GM21717 (cell line): ENCODE results near the gene EVL.

Source experiments
- ATAC-seq: cut with Tn5 transposase; IDR thresholded peaks from one replicate; pipeline ENCODE4 v1.9.1; 2021; ENCODE audit warnings: mild to moderate bottlenecking, moderate library complexity; ENCODE audit not compliant: unreplicated experiment

Gene EVL

DNA sequence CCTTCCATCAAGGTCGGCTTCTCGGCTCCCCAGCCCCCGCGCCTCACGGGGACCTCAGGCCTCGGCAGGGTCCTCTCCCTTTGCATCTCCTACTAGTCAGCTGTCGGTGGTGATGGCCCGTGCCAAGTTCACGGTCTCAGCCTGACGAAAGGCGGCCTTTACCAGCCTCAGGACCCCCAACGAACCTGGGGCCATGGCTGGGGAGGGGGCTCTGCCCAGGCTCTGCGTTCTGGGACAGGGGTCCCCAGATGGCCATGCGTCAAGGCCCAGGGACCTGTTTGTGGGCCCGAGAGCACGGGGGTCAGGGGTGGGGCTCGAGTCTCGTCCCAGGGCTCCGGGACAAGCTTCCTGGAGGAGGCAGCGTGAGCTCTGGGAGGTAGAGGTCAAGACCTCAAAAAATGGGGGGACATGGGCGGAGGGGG lies 127.0 kb downstream of the EVL start:
- ATAC-seq = no peak

DNA sequence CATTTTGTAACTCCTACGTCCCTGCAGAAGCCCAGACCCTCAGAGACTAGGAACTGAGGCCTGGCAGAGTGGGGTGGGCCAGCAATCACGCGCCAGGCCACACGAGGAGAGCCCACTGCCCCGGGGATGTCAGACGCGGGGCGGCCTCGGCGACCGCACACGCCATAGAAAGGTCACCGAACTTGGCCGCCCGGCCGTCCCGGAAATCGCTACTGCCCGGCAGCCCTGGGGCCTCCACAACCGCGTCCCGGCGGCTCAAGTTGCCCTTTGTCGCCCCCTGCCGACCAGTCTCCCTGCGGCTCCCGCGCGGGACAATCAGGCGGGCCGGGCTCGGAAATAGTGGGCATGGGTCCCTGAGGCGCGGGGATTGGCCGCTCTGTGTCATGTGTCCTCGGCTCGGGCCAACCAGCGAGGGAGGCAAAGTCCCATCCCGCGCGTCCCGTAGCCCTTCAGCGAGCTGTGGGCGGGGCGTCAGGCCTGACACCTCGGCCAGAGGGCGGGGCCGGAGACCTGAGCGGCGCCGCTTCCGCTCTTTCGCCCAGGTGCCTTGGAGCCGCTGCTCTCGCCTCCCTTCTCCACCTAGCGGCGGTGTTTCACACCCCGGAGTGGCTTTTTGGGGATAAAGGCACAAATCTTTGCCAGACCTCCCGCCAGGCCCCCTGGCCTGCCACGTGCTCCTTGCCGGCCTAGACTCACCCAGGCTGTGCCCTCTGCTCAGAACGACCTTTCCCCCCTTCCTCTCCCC lies 127.6 kb downstream of the EVL start:
- ATAC-seq = peak; percentile 99
